Keratinocyte (primary cell): ENCODE measurements around the gene HSDL1. TPM values are rescaled to one million over a fixed set of nuclear protein-coding genes. Genes with fewer than 3 reads are reported as not detected.

Experiments
- DNase-seq: peaks from one replicate; pipeline ENCODE4 v3.0.0-alpha.2; 2011; ENCODE audit warnings: low read depth, missing footprints, low spot score
- FAIRE-seq: peaks from 2 replicates; lab custom pipeline; 2011; peaks lifted over from hg19 to GRCh38; lab: Jason Lieb, UNC
- H2AFZ ChIP-seq: 2 replicates; pipeline ENCODE4 v1.6.0; 2012; ENCODE audit warnings: low read length, control low read depth, inconsistent platforms; ENCODE audit not compliant: control insufficient read depth
- H3K27ac ChIP-seq: 2 replicates; pipeline ENCODE4 v1.5.1; 2011; ENCODE audit warnings: low read length; ENCODE audit not compliant: control insufficient read depth, insufficient read depth
- H3K27me3 ChIP-seq: 3 replicates; pipeline ENCODE4 v1.6.0; 2011; ENCODE audit warnings: low read length; ENCODE audit not compliant: control insufficient read depth, insufficient read depth; ENCODE audit errors: extremely low read depth
- H3K36me3 ChIP-seq, 2 experiments: 2 replicates in 1 of 2; 3 replicates in 1 of 2; pipeline ENCODE4 v1.5.1; 2011; ENCODE audit warnings: low read length in 2 of 2, mild to moderate bottlenecking in 1 of 2; ENCODE audit not compliant: control insufficient read depth in 2 of 2, insufficient read depth in 2 of 2; ENCODE audit errors: extremely low read depth in 1 of 2
- H3K4me1 ChIP-seq: 3 replicates; pipeline ENCODE4 v1.5.1; 2011; ENCODE audit warnings: low read length; ENCODE audit not compliant: control insufficient read depth, insufficient read depth; ENCODE audit errors: extremely low read depth
- H3K4me2 ChIP-seq: 3 replicates; pipeline ENCODE4 v1.6.0; 2011; ENCODE audit warnings: low read depth, low read length; ENCODE audit not compliant: control insufficient read depth, insufficient read depth; ENCODE audit errors: extremely low read depth
- H3K4me3 ChIP-seq, 3 experiments: fragments of 200-600 bp in 1 of 3; sonication (generic) in 1 of 3; 2 replicates in 2 of 3; 3 replicates in 1 of 3; pipeline ENCODE4 v1.5.1; 2011 to 2016; ENCODE audit warnings: low read length in 3 of 3, mild to moderate bottlenecking in 3 of 3, control low read depth in 2 of 3, inconsistent platforms in 1 of 3, low read depth in 1 of 3, mixed read lengths in 1 of 3, mixed run types in 1 of 3, moderate library complexity in 1 of 3; ENCODE audit not compliant: control insufficient read depth in 2 of 3, insufficient read depth in 2 of 3; ENCODE audit errors: extremely low read depth in 1 of 3
- H3K79me2 ChIP-seq: 2 replicates; pipeline ENCODE4 v1.6.0; 2012; ENCODE audit warnings: low read length; ENCODE audit not compliant: control insufficient read depth, insufficient read depth
- H3K9ac ChIP-seq: 3 replicates; pipeline ENCODE4 v1.6.0; 2011; ENCODE audit warnings: low read length; ENCODE audit not compliant: control insufficient read depth, insufficient read depth; ENCODE audit errors: extremely low read depth
- H3K9me1 ChIP-seq: 3 replicates; pipeline ENCODE4 v1.6.0; 2011; ENCODE audit warnings: low read length; ENCODE audit not compliant: control insufficient read depth, insufficient read depth; ENCODE audit errors: extremely low read depth
- H3K9me3 ChIP-seq: 2 replicates; pipeline ENCODE4 v1.5.1; 2012; ENCODE audit warnings: low read depth, low read length; ENCODE audit not compliant: control insufficient read depth
- H4K20me1 ChIP-seq: 3 replicates; pipeline ENCODE4 v1.6.0; 2011; ENCODE audit warnings: low read length; ENCODE audit not compliant: control insufficient read depth, insufficient read depth; ENCODE audit errors: extremely low read depth
- EZH2 ChIP-seq: IDR thresholded peaks from one replicate; pipeline ENCODE4 v1.6.1; 2012; ENCODE audit warnings: inconsistent platforms, mild to moderate bottlenecking, low read length, moderate library complexity
- dilution Hi-C: fragments of 300-500 bp; cut with MboI; formaldehyde crosslinking; loops from one replicate; pipeline ENCODE4 v1.7.0; 2020; ENCODE audit warnings: low sequenced_read_pairs; ENCODE audit not compliant: extremely low pct_ligation_motif_present
- polyA plus RNA-seq, 5 experiments: library from polyadenylated mRNA; depleted of rRNA in 3 of 5; stranded (reverse) in 3 of 5; stranded (forward) in 1 of 5; unstranded in 1 of 5; fragments of >200 nt; gene quantifications; 1 replicate in 1 of 5; 2 replicates in 3 of 5; 3 replicates in 1 of 5; pipeline versions ENCODE4 v1.2.1 to v1.2.3, GENCODE V29; 2011 to 2012; ENCODE audit warnings: missing spikeins in 2 of 5, low read depth in 1 of 5, low replicate concordance in 1 of 5
- TF ChIP-seq, protein P1 (sequence below), 3 experiments: IDR thresholded peaks in 1 of 3; conservative IDR thresholded peaks in 1 of 3; optimal IDR thresholded peaks in 1 of 3; 2 replicates in 2 of 3; 3 replicates in 1 of 3; pipeline versions ENCODE3 to v1.5.1; 2011; ENCODE audit warnings: low read length in 3 of 3, mild to moderate bottlenecking in 3 of 3, moderate library complexity in 2 of 3, control low read depth in 1 of 3, inconsistent platforms in 1 of 3; ENCODE audit not compliant: insufficient read depth in 2 of 3; ENCODE audit errors: extremely low read depth in 1 of 3

HSDL1 gene
- polyA plus RNA-seq, 1 donor (not counting 4 experiments of a cell fraction or from before 2014, with no cell fraction given): 18.1 TPM

DNA sequence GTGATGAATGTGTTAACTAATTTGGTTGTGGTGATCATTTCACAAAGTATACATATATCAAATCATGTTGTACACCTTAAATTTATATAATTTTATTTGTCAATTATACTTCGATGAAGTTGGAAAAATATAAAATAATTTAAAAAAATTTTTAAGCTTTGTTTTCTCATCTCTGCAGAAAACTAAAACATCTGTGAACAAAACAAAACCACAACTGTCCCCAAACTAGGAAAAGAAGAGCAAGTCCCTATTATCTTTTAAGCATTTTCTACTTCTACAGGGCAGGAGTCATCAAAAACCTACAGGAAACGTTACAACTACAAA lies 6.5 kb downstream of the HSDL1 start:
- Histone ChIP-seq H3K79me2 (no peaks in the 10 kb centered on the region), H3K27ac (no peak overlapping the region), H3K9ac (no peak overlapping the region), H3K9me3 (no peaks in the 10 kb centered on the region), H3K36me3 (no peaks in the 10 kb centered on the region), H3K4me3 (no peak overlapping the region), H3K27me3 (no peaks in the 10 kb centered on the region), H2AFZ (no peak overlapping the region), H3K4me2 (no peak overlapping the region), H4K20me1 (no peaks in the 10 kb centered on the region), H3K4me1 (no peaks in the 10 kb centered on the region), H3K9me1 (no peaks in the 10 kb centered on the region)
- FAIRE-seq (no peak), DNase-seq (no peak)
- no peak for TF ChIP-seq EZH2
- TF ChIP-seq, protein P1, sequence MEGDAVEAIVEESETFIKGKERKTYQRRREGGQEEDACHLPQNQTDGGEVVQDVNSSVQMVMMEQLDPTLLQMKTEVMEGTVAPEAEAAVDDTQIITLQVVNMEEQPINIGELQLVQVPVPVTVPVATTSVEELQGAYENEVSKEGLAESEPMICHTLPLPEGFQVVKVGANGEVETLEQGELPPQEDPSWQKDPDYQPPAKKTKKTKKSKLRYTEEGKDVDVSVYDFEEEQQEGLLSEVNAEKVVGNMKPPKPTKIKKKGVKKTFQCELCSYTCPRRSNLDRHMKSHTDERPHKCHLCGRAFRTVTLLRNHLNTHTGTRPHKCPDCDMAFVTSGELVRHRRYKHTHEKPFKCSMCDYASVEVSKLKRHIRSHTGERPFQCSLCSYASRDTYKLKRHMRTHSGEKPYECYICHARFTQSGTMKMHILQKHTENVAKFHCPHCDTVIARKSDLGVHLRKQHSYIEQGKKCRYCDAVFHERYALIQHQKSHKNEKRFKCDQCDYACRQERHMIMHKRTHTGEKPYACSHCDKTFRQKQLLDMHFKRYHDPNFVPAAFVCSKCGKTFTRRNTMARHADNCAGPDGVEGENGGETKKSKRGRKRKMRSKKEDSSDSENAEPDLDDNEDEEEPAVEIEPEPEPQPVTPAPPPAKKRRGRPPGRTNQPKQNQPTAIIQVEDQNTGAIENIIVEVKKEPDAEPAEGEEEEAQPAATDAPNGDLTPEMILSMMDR (optimal IDR thresholded peaks at IDR 0.05 in 1 of 3, IDR thresholded peaks at IDR 0.05 in 1 of 3, conservative IDR thresholded peaks at IDR 0.05 in 1 of 3; ENCODE audit: extremely low read depth in 1 of 3, insufficient read depth in 2 of 3, low read length in 3 of 3): no peak
- dilution Hi-C loops: no loop called here

- dilution Hi-C loops: no loop called here
- FAIRE-seq: no peak
Observed at GRCh38 chr16:84137769-84138357, 7.1 kb downstream of the HSDL1 start.

More at GRCh38 chr16:84137769-84138357, 7.1 kb downstream of the HSDL1 start:
- Histone ChIP-seq H3K9me1 (no peaks in the 10 kb centered on the region), H4K20me1 (no peaks in the 10 kb centered on the region), H3K79me2 (no peaks in the 10 kb centered on the region), H2AFZ (no peak overlapping the region), H3K27ac (no peak overlapping the region), H3K36me3 (no peaks in the 10 kb centered on the region), H3K4me1 (no peaks in the 10 kb centered on the region), H3K4me3 (no peak overlapping the region), H3K9me3 (no peaks in the 10 kb centered on the region), H3K27me3 (no peaks in the 10 kb centered on the region), H3K4me2 (no peak overlapping the region), H3K9ac (no peak overlapping the region)
- TF ChIP-seq, protein P1 (optimal IDR thresholded peaks at IDR 0.05 in 1 of 3, IDR thresholded peaks at IDR 0.05 in 1 of 3, conservative IDR thresholded peaks at IDR 0.05 in 1 of 3; ENCODE audit: extremely low read depth in 1 of 3, insufficient read depth in 2 of 3, low read length in 3 of 3): no peak
- TF ChIP-seq EZH2: no peak
- DNase-seq: no peak
